ENCODE measurements around the gene RNF13.
"Not testable (repeated sequence)": the region's sequence is repeated elsewhere in the genome, so short reads cannot be mapped to it uniquely, and the experiment has no call there.

Gene RNF13

GRCh38 chr3:149839896-149840295 is 26.9 kb downstream of the RNF13 start:
- DNase-seq (ENCODE audit: low read depth in 3 of 3) = no peak

DNA sequence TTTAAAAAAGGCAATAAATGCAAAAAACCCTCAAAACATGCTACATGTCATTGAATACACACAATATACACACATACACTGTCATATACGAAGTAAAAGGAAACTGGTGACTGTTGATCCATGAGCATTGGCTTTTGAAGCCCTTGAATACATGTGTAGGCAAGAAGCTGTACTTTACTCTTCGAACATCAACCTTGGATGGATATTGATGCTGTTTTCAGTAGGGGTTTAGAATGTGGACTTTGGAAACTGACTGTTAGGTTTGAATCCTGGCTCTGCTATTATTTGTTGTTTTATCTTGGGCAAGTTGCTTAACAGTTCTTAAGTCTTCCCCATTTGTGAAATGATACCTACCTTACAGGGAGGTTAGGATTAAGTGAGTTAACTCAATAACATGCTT is 30.5 kb downstream of the RNF13 start:
- no peak for DNase-seq (ENCODE audit: low read depth in 3 of 3)

DNA sequence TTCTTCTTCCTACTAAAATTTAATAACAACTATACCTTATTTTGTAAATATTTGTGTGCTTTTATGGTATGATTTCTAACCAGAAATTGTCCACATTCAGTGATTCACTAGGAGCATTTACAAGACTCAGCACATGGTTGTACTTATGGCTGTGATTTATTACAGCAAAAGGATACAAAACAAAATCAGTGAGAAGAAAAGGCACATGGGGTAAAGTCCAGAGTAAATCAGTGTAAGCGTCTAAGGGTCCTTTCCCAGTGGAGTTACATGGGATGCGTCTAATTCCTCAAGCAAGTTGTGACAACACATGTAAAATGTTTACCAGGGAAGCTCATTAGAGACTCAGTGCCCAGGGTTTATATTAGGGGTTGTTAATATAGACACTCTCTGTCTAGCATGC is 31.1 kb downstream of the RNF13 start:
- DNase-seq (ENCODE audit: low read depth in 3 of 3) = no peak

- no peak for DNase-seq (ENCODE audit: low read depth in 3 of 3)
Observed at GRCh38 chr3:149845570-149846244, 32.7 kb downstream of the RNF13 start.

DNA sequence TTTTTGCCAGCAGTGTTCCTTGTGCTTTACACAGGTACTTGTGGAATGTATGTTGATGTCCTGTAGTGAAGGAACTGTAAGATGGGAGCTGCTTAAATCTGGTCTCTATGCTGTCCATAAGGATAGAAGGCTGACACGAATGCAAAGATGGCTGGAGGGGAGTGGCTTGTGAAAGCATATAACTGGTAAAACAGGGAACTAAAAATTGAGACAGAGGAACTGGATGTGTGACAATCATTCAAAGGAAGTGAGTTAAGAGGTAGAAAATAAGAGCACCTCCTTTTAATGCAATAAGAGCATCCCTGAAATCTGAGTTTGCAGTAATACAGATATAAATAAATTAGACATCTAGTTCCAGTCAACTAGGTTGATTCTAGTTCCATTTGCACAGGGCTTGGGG is 35.2 kb downstream of the RNF13 start:
- no peak for DNase-seq (ENCODE audit: low read depth in 3 of 3)

DNA sequence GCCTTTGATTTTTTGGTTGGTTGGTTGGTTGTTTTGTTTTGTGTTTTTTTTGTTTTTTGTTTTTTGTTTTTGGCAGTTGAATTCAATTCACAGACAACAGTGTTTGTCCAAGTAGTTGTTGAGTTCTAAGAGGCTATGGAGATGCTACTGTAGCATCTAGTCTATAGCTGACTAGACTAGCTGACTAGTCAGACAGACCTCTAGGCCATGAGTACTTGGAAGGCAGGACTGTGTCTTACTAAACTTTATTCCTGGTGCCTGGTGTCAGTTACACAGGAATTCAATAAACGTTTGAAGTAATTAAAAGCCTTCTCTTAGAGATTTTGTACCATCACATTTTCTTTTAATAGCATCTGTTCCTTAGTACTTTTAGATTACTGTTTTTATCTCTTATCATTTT is 35.7 kb downstream of the RNF13 start:
- no peak for DNase-seq (ENCODE audit: low read depth in 3 of 3)

DNA sequence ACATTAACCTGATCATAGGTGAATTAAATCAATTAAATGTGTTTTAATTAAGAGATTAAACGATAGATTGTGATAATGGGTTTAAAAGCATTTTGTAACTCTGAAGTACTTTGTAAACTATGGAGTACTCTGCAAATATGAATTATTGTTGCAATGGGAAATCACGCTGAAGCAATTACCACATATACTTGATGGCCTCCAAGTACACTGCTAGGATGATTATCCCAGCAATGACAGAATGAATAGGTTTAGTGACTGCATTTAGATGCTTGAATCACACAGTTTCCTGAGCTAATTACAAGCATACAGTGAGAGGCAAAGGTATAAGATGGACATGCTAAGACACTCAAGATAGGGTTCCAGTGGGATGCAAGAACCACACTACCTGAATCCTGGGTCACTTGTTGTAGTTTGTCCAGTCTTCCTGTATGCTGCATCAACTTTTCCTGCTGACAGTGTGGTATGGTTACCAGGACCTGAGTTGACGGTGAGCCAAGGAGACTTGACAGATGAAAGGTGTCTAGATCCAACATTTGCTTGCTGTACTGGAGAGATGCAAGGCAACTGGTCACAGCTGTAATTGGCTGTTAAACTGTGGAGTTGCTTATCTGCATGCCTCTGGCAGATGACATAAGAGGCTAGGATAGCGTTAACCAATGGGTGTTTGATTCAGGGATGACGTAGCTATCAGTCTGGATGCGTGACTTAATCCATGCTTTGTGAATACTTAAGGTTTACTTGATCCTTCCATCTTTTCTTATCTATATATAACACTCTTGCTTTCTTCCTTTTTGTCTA is 38.0 kb downstream of the RNF13 start:
- DNase-seq (ENCODE audit: low read depth in 3 of 3) = no peak

GRCh38 chr3:149858911-149859310 is 45.9 kb downstream of the RNF13 start:
- DNase-seq (ENCODE audit: low read depth in 3 of 3) = no peak

GRCh38 chr3:149860881-149861280 is 47.9 kb downstream of the RNF13 start:
- DNase-seq (ENCODE audit: low read depth in 3 of 3) = no peak

DNA sequence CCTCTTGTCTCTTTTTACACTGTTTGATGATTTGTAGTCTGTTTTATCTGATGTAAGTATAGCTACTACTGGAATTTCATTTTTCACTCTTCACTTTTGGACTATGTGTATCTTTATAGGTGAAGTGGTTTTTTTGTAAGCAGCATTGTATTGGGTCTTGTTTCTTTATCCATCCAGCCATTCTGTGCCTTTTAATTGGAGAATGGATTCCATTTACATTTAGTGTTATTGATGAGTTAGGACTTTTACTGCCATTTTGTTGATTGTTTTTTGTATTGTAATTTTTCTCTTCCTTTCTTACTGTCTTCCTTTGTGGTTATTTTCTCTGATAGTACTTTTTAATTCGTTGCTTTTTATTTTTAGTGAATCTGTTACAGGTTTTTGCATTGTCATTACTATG is 54.5 kb downstream of the RNF13 start:
- DNase-seq (ENCODE audit: low read depth in 3 of 3) = no peak

DNA sequence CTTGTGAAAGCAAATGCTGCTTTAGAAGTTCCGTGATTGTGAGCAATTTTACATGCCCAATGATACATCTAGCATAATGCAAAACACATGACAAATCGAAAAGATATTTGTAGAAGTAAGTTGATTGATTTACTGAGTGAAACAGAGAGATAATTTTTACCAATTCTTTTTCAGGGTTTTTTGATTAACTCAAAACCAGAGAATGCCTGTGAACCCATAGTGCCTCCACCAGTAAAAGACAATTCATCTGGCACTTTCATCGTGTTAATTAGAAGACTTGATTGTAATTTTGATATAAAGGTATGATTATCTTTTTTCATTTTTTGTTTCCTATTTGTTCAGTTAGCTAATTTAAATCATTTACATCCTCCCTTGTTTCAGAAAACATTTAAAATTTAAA is 58.8 kb downstream of the RNF13 start:
- no peak for DNase-seq (ENCODE audit: low read depth in 3 of 3)

- no peak for DNase-seq (ENCODE audit: low read depth in 3 of 3)
Observed at GRCh38 chr3:149872589-149872988, 59.6 kb downstream of the RNF13 start.

GRCh38 chr3:149877668-149878067 is 64.7 kb downstream of the RNF13 start:
- DNase-seq (ENCODE audit: low read depth in 3 of 3) = no peak

DNA sequence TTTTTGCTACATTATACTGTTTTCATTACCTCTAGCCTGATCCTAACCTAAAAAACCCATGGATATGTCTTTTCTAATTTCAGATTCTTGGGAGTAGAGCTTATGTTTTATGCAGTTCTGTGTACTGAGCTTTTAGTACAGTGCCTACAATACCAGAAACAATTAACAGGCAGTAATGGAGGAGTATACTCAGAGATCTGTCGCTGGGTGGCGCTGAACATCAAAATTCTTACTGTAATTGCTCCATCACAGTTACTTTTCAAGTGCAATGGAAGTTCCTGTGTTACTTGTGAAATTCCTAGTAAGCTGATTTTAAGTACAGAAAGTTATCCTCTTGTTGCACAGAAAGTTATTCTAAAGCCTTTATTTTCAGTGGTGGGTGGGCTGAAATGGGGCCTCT is 66.9 kb downstream of the RNF13 start:
- peak in 1 of 3 experiments; percentile 5 for DNase-seq (ENCODE audit: low read depth in 3 of 3)

DNA sequence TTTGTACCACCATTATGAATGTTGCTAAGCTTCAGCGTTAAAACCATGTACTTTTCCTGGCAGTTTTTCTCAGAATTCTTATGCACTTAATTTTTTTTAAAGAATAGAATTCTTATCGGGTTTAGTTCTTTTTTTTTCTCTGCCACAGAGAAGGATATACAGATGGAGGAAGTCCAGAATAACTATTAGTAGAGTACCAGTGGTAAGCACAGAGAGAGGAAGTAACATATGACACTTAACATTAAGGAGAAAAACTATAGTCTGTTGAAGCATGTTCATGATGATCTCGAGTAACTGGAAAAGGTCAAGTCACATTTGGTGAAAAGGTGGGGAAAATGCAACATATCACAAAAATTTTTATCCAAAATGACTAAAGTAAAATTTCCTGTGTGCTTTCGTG is 68.9 kb downstream of the RNF13 start:
- no peak for DNase-seq (ENCODE audit: low read depth in 3 of 3)

DNA sequence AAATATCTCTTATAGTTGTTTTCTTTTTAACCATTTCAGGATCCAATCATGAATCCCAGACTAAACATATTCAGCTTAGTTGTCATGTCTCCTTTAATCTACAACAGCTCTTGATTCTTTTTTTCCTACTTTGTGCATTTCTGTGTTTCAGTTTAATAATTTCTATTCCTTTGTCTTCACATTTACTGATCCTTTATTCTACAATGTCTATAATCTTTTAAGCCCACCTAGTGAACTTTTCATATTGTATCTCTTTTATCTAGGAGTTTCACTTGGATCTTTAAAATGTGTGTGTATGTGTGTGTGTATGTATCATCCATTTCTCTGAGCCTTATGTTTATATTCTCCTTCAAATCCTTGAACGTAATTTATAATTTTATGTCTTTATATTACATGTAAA is 70.1 kb downstream of the RNF13 start:
- DNase-seq (ENCODE audit: low read depth in 3 of 3) = no peak

DNA sequence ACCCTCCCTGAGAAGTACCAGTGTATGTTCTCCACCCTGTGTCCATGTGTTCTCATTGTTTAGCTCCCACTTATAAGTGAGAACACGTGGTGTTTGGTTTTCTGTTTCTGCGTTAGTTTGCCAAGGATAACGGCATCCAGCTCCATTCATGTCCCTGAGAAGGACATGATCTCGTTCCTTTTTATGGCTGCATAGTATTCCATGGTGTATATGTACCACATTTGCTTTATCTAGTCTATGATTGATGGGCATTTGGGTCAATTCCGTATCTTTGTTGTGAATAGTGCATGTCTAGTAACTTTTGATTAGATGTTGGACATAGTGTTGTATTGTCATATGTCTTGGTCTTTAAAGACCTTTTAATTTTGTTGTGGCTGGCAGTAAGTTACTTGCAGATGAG is 70.8 kb downstream of the RNF13 start:
- not testable (repeated sequence) for DNase-seq (ENCODE audit: low read depth in 3 of 3)

DNA sequence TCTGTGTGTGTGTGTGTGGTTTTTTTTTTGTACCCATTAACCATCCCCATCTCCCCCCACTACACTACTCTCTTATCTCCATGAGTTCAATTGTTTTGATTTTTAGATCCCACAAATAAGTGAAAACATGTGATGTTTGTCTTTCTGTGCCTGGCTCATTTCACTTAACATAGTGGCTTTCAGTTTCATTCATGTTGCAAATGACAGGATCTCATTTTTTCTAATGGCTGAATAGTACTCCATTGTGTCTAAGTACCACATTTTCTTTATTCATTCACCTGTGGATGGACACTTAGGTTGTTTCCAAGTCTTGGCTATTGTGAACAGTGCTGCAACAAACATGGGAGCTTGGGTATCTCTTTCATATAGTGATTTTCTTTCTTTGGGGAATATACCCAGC is 71.8 kb downstream of the RNF13 start:
- DNase-seq (ENCODE audit: low read depth in 3 of 3) = not testable (repeated sequence)

DNA sequence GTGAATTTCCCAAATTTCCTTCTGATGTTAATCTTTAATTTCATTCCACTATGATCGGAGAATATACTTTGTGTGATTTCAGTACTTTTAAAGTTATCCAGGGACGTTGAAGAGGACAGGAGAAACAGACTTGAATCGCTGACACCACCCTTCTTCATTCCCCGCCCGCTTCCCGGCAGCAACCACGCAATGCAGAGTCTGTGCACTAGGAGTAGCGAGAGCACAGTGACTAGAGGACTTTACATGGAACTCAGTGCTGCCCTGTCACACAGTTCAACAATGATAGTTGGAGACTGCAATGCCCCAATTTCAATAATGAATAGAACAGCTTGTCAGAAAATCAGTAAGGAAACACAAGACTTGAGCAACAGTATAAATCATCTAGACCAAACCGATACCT is 73.9 kb downstream of the RNF13 start:
- no peak for DNase-seq (ENCODE audit: low read depth in 3 of 3)

DNA sequence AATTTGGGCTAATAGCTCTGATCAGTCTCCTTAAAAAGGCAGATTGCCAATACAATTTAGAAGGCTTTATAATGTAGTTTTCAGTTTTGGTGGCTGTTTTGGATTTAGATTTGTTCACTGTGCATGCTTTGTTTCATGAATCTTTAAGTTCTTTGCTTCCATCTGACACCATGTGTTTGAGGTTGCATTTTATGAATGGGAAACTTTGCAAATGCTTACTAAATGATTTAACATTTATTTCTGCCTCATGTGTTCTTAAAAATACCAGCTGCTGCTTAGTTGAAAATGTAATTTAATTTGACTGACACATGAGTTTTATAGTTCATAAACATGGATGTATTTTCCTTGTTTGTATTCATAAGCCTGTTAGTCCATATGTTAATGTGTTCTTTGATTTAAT is 78.6 kb downstream of the RNF13 start:
- no peak for DNase-seq (ENCODE audit: low read depth in 3 of 3)

DNA sequence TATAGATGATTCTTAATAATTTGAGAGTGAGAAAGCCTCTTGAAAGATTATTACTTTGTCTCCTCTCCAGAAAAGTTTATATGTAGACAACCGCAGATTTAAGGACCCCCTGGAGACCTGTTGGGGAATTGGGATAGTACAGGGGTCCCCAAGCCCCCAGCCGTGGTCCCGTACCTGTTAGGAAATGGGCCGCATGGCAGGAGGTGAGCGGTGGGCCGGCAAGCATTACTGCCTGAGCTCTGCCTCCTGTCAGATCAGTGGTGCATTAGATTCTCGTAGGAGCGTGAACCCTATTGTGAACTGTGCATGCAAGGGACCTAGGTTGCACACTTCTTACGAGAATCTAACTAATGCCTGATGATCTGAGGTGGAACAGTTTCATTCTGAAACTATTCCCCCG is 79.4 kb downstream of the RNF13 start:
- no peak for DNase-seq (ENCODE audit: low read depth in 3 of 3)

GRCh38 chr3:149894205-149894604 is 81.2 kb downstream of the RNF13 start:
- DNase-seq (ENCODE audit: low read depth in 3 of 3) = no peak

DNA sequence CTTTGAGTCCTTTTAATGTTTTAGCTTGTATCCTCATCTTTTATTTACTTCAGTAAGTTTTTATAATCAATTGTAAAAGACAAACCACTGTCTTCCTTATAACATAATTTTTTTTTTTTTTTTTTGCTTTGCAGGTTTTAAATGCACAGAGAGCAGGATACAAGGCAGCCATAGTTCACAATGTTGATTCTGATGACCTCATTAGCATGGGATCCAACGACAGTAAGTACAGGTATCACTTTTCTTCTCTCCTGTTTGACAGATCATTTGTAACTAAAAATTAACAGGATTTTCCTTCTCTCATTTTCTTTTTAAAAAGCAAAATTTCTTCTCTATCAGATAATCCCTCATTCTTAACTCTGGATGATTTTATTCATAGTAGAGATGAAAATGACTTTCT is 82.3 kb downstream of the RNF13 start:
- DNase-seq (ENCODE audit: low read depth in 3 of 3) = no peak

- no peak for DNase-seq (ENCODE audit: low read depth in 3 of 3)
Observed at GRCh38 chr3:149895769-149896168, 82.8 kb downstream of the RNF13 start.
